Glomerular visceral epithelial cell (primary cell): ENCODE results near the gene KRTAP13-2.

Source experiments
- DNase-seq: peaks from one replicate; pipeline ENCODE4 v3.0.0-alpha.2; 2016; ENCODE audit errors: extremely low spot score

The KRTAP13-2 gene

DNA sequence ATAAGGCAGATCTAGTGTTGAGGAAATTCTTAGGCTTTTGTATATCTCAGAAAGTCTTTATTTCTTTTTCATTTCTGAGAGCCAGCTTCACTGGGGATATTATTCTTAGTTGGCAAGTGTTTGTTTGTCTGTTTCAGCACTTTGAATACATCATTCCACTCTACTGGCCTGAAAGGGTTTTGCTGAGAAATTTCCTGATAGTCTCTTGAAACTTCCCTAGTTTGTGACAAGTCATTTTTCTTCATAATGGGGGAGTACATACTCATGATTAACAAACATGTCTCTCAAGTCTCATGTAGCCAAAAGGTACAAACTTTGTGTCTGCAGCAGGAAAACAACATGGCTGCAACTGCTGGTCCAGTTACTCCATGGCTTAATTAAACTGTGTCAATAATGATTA, 45.7 kb downstream of the KRTAP13-2 start:
- DNase-seq: no peak
